Measurements from ENCODE around the gene KRT37. TPM values are rescaled to one million over a fixed set of nuclear protein-coding genes. Genes with fewer than 3 reads are reported as not detected.
A peak's percentile ranks its signal among the peaks of the same experiment; 100 is the strongest.

KRT37 gene
- total and polyA plus RNA-seq, 2 of the 13 experiments (the other 11 are each of a cell fraction or from before 2014, with no cell fraction given), result 0.69 TPM; not detected in 1

DNA sequence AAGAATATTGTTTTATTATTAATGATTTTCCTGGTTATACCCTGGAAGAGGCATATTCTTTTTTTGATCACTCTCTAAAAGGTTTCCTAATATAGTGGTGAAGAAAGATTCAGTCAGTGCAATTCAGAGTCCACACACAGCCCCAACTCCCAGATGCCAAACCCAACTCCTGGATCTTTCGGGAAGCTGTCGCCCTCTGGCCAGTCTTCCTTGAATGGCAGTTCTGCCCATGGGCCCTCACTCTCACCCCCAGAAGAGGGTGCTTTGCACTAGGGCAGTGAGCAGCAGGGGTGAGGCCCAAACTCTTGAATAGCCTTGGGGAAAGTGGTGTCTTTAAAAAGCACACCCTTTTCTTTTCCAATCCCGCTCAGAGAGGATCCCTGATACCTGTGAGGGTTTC is 31.8 kb upstream of the KRT37 start:
- Histone ChIP-seq H3K27ac (ENCODE audit: extremely low read length, insufficient read depth, low read length) (no peak overlapping the region), H3K4me3 (replicated peaks in 1 of 3; ENCODE audit: insufficient read depth in 1 of 3, low read depth in 2 of 3, low read length in 3 of 3) (no peak overlapping the region), H3K4me1 (ENCODE audit: insufficient read depth, low read length) (no peaks in the 10 kb centered on the region), H3K27me3 (ENCODE audit: control insufficient read depth in 1 of 2, insufficient read depth in 2 of 2, low read length in 2 of 2) (peaks cover 0 to 4% of the 10 kb centered on the region in 2 experiments; a peak in 1 of 5 replicates), H3K9ac (ENCODE audit: insufficient read depth, low read depth, low read length) (no peak overlapping the region), H3K36me3 (replicated peaks in 1 of 2; ENCODE audit: control insufficient read depth in 1 of 2, insufficient read depth in 2 of 2, low read length in 2 of 2) (no peaks in the 10 kb centered on the region), H4K20me1 (ENCODE audit: insufficient read depth, low read length) (no peaks in the 10 kb centered on the region), H2AFZ (ENCODE audit: low read length) (no peak overlapping the region), H3K9me3 (ENCODE audit: low read length) (no peaks in the 10 kb centered on the region), H3K79me2 (ENCODE audit: insufficient read depth, low read length) (no peaks in the 10 kb centered on the region), H3K4me2 (ENCODE audit: low read depth, low read length) (no peak overlapping the region)
- ATAC-seq (peak; percentile 50; the same call in 2 of the 3 replicates), DNase-seq (ENCODE audit: low spot score) (peak; percentile 17), FAIRE-seq (no peak)
- ChIA-PET POLR2A (no interaction called here), CTCF (ENCODE audit: low intra/inter-chr PET ratio, low total read pairs) (interaction anchor here (1.3 kb wide), 1 partner anchor 547 kb away, joined by 4 read pairs; no protein-coding TSS in a partner anchor)
- TF ChIP-seq MTF1 (CRISPR knock-in tag; IDR thresholded peaks at IDR 0.05), result no peak
- TF ChIP-seq, protein P1, sequence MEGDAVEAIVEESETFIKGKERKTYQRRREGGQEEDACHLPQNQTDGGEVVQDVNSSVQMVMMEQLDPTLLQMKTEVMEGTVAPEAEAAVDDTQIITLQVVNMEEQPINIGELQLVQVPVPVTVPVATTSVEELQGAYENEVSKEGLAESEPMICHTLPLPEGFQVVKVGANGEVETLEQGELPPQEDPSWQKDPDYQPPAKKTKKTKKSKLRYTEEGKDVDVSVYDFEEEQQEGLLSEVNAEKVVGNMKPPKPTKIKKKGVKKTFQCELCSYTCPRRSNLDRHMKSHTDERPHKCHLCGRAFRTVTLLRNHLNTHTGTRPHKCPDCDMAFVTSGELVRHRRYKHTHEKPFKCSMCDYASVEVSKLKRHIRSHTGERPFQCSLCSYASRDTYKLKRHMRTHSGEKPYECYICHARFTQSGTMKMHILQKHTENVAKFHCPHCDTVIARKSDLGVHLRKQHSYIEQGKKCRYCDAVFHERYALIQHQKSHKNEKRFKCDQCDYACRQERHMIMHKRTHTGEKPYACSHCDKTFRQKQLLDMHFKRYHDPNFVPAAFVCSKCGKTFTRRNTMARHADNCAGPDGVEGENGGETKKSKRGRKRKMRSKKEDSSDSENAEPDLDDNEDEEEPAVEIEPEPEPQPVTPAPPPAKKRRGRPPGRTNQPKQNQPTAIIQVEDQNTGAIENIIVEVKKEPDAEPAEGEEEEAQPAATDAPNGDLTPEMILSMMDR (CRISPR knock-in tag; IDR thresholded peaks at IDR 0.05), result peak; percentile 62
- peak; percentile 73 for TF ChIP-seq SMC3 (IDR thresholded peaks at IDR 0.05; ENCODE audit: low read length)
- TF ChIP-seq, protein P2, sequence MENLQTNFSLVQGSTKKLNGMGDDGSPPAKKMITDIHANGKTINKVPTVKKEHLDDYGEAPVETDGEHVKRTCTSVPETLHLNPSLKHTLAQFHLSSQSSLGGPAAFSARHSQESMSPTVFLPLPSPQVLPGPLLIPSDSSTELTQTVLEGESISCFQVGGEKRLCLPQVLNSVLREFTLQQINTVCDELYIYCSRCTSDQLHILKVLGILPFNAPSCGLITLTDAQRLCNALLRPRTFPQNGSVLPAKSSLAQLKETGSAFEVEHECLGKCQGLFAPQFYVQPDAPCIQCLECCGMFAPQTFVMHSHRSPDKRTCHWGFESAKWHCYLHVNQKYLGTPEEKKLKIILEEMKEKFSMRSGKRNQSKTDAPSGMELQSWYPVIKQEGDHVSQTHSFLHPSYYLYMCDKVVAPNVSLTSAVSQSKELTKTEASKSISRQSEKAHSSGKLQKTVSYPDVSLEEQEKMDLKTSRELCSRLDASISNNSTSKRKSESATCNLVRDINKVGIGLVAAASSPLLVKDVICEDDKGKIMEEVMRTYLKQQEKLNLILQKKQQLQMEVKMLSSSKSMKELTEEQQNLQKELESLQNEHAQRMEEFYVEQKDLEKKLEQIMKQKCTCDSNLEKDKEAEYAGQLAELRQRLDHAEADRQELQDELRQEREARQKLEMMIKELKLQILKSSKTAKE (CRISPR knock-in tag; IDR thresholded peaks at IDR 0.05; ENCODE audit: borderline replicate concordance), result no peak
- TF ChIP-seq, protein P3, sequence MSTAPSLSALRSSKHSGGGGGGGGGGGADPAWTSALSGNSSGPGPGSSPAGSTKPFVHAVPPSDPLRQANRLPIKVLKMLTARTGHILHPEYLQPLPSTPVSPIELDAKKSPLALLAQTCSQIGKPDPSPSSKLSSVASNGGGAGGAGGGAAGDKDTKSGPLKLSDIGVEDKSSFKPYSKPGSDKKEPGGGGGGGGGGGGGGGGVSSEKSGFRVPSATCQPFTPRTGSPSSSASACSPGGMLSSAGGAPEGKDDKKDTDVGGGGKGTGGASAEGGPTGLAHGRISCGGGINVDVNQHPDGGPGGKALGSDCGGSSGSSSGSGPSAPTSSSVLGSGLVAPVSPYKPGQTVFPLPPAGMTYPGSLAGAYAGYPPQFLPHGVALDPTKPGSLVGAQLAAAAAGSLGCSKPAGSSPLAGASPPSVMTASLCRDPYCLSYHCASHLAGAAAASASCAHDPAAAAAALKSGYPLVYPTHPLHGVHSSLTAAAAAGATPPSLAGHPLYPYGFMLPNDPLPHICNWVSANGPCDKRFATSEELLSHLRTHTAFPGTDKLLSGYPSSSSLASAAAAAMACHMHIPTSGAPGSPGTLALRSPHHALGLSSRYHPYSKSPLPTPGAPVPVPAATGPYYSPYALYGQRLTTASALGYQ (CRISPR knock-in tag; IDR thresholded peaks at IDR 0.05), result no peak
- TF ChIP-seq STAG1 (CRISPR knock-in tag; IDR thresholded peaks at IDR 0.05), result peak; percentile 77
- no TSS peak for BruUV-seq (replicated peaks)
- in situ Hi-C loops (cut with HindIII; ENCODE audit: extremely low pct_ligation_motif_present, low pct_unique_long_range_greater_than_20kb), result no loop called here
- intact Hi-C loops (cut with micrococcal nuclease; ENCODE audit: unreplicated experiment), result no loop called here
- 22% methylated on average over 3 of the region's 3 CpGs for WGBS (ENCODE audit: low lambda C conversion rate)

Measured in HepG2 (cell line).